ENCODE data around the gene ARMH2. TPM values are rescaled to one million over a fixed set of nuclear protein-coding genes. Genes with fewer than 3 reads are reported as not detected.
A peak's percentile ranks its signal among the peaks of the same experiment; 100 is the strongest.

ARMH2 gene
- polyA plus RNA-seq, 3 donors: 0.34 to 0.71 TPM; not detected in 1

DNA sequence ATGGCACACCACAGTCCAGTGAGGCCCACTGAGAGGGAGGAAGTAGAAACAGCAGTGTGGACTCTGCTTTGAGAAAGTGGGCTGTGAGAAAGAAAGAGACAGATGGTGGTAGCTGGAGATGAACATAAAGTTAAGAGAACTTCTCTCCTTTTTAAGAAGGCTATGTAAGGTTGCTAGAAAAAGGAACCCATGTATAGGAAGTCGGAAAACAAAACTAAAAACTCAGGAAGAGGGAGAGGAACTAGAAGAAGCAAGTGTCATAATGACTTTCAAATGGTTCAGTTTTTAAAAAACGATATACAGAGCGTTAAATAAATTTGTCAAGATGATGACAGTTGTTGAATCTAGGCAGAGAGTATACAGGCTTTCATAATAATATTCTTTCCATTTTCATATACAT lies 49.4 kb downstream of the ARMH2 start:
- Mint-ChIP-seq H3K4me1 (peaks cover 46% of the 10 kb centered on the region), H3K27me3 (ENCODE audit: low read depth in 3 of 3) (peaks cover 0 to 2% (median 2%) of the 10 kb centered on the region in 3 donors), H3K4me3 (peak overlapping the region; percentile 1 to 53), H3K36me3 (peaks cover 10 to 11% of the 10 kb centered on the region in 2 donors), H3K9me3 (peaks cover 10 to 18% (median 13%) of the 10 kb centered on the region in 7 donors), H3K27ac (peak overlapping the region; percentile 88 to 99 (median 97))
- Histone ChIP-seq H3K9me3 (replicated peaks in 1 of 2; ENCODE audit: control insufficient read depth in 1 of 2, insufficient read depth in 1 of 2, low read length in 2 of 2) (peaks cover 7% of the 10 kb centered on the region in 2 donors), H2AFZ (ENCODE audit: insufficient read depth, low read depth, low read length, poor library complexity, severe bottlenecking) (peak overlapping the region; percentile 73), H4K20me1 (ENCODE audit: insufficient read depth, low read length) (no peaks in the 10 kb centered on the region), H3K4me1 (ENCODE audit: control insufficient read depth in 1 of 2, insufficient read depth in 2 of 2, low read length in 2 of 2) (peaks cover 42 to 48% of the 10 kb centered on the region in 2 donors), H3K27me3 (ENCODE audit: control insufficient read depth in 2 of 2, insufficient read depth in 2 of 2, low read length in 2 of 2) (no peaks in the 10 kb centered on the region), H3K4me2 (replicated peaks; ENCODE audit: extremely low read depth, low read length, poor library complexity, severe bottlenecking) (peak overlapping the region; percentile 20), H3K36me3 (replicated peaks in 1 of 2; ENCODE audit: control insufficient read depth in 1 of 2, insufficient read depth in 2 of 2, low read length in 2 of 2) (no peaks in the 10 kb centered on the region), H3K9ac (ENCODE audit: insufficient read depth, low read length, poor library complexity, severe bottlenecking) (peak overlapping the region; percentile 23), H3K27ac (ENCODE audit: low read depth in 1 of 2, low read length in 2 of 2) (peak overlapping the region; percentile 89 to 92), H3K79me2 (ENCODE audit: insufficient read depth, low read length) (no peaks in the 10 kb centered on the region), H3K4me3 (replicated peaks in 1 of 3; ENCODE audit: low read depth in 2 of 3, low read length in 3 of 3) (peak overlapping the region in 1 of 3 experiments; percentile 47)
- WGBS (ENCODE audit: insufficient coverage): no CpG with 5 or more reads among the region's 3 CpGs
- DNase-seq: peak; percentile 42 to 75 (median 52)
- intact Hi-C loops (cut with micrococcal nuclease): no loop called here
- no peak for TF ChIP-seq CTCF (IDR thresholded peaks at IDR 0.05)

Other genes starting within 250 kb of the ARMH2 start
- under 1 TPM in 1 of 3 donors, not detected in 2; 0.01 TPM for gene KIAA0319, start 152.7 kb downstream of the ARMH2 start, polyA plus RNA-seq
- 10 to 100 TPM; 21.0 to 24.2 (median 21.8) TPM for gene TDP2, start 132.0 kb downstream of the ARMH2 start, polyA plus RNA-seq
- 10 to 100 TPM in 2 of 3 donors, 1 to 10 TPM in 1; 1.7 to 20.1 (median 14.5) TPM for gene ACOT13, start 131.8 kb downstream of the ARMH2 start, polyA plus RNA-seq
- 10 to 100 TPM; 45.5 to 78.8 (median 55.4) TPM for gene C6orf62, start 79.8 kb downstream of the ARMH2 start, polyA plus RNA-seq
- gene GMNN, start 24.0 kb downstream of the ARMH2 start, polyA plus RNA-seq: 1 to 10 TPM; 2.6 to 5.2 (median 2.9) TPM
- 100 to 1,000 TPM; 154 to 181 (median 179) TPM for gene RIPOR2, start 137.0 kb upstream of the ARMH2 start, polyA plus RNA-seq

All from CD14-positive monocyte (primary cell).